Activated CD8-positive, alpha-beta memory T cell treated with anti-CD3 and anti-CD28 coated beads, Interleukin-2, amount 10 ng/mL, durations not matched to agents 7 days and 5 days (primary cell): ENCODE data around the gene TNFAIP1. TPM values are rescaled to one million over a fixed set of nuclear protein-coding genes. Genes with fewer than 3 reads are reported as not detected.

Source experiments
- ATAC-seq: fragments of 150-1000 bp; cut with Tn5 transposase; one replicate; pipeline ENCODE4 v1.10.0; 2021; ENCODE audit warnings: moderate library complexity
- CTCF ChIA-PET: fragments of 350-600 bp; sonication (Branson Sonifier 250); formaldehyde crosslinking; loops from one replicate; lab custom pipeline; 2021; ENCODE audit warnings: antibody characterized with exemption; lab: Charles Lee
- DNase-seq: peaks from one replicate; pipeline ENCODE4 v3.0.0-alpha.2; 2020
- H3K27ac Mint-ChIP-seq: one replicate; pipeline ENCODE4 v1.8.0; 2021; ENCODE audit warnings: mild to moderate bottlenecking, mixed read lengths
- H3K27me3 Mint-ChIP-seq: one replicate; pipeline ENCODE4 v1.8.0; 2021; ENCODE audit warnings: mixed read lengths
- H3K36me3 Mint-ChIP-seq: one replicate; pipeline ENCODE4 v1.8.0; 2021; ENCODE audit warnings: mild to moderate bottlenecking, mixed read lengths
- H3K4me1 Mint-ChIP-seq: one replicate; pipeline ENCODE4 v1.8.0; 2021; ENCODE audit warnings: mixed read lengths
- H3K4me3 Mint-ChIP-seq: one replicate; pipeline ENCODE4 v1.8.0; 2021; ENCODE audit warnings: mild to moderate bottlenecking, moderate library complexity, mixed read lengths
- H3K9me3 Mint-ChIP-seq: one replicate; pipeline ENCODE4 v1.8.0; 2022; ENCODE audit warnings: low read depth, mixed read lengths
- total RNA-seq, 2 experiments: library from RNA; stranded (reverse); gene quantifications; one replicate each; pipeline ENCODE4 v1.2.3, GENCODE V29; 2021

Gene TNFAIP1
- total RNA-seq, 2 experiments from 2014 or later = 19.5 to 22.2 TPM

DNA sequence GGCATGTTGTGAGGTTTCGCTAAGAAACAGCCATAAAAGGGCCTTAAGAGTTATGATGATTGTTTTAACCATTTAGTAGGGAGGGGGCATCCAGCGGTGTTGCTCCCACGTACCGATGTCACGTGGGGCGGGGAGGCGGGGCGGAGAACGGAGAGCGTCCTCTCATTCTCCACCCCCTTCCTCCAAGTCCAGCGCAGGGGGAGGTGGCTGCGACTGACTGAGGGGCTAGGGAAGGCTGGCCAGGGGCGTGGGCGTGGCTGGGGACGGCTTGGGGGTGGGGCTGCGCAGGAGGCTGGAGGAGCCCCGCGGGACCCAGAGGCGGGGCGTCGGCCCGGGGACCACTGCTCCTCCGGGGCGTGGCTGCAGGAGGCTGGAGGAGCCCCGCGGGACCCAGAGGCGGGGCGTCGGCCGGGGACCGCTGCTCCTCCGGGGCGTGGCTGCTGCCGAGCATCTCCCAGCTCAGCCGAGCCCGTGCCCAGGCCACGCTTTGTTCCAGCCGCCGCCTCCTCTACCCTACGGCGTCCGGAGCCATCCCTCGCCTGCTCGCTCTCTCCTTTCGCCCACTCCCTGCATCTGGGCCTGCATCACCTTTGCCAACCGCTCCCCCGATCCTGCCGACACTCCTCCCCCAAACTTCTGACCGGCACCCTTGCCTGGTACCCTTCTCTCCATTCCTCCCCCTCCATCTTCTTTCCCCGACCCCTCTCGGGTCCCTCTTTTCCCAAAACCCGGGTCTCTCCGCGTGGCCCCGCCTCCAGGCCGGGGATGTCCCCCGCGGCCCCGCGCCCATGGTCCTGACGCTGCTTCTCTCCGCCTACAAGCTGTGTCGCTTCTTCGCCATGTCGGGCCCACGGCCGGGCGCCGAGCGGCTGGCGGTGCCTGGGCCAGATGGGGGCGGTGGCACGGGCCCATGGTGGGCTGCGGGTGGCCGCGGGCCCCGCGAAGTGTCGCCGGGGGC is 36.0 kb downstream of the TNFAIP1 start, which contains the start of gene SARM1:
Gene SARM1, plus strand, starts transcription at position 450 of the 958 bp plus-strand sequence. Its CDS starts 339 bp downstream, at position 789.
- ATAC-seq (peak; percentile 96), DNase-seq (peak; percentile 96)
- H3K27me3 Mint-ChIP-seq = no peaks in the 10 kb centered on the region
- CTCF ChIA-PET = interaction anchor here (1.1 to 1.6 kb wide), 5 partner anchors 14 to 178 kb away, joined by 3 to 6 read pairs (median 3); partner anchors contain the start of genes IFT20, POLDIP2 and TNFAIP1
- peak within 1 kb of the TSS; percentile 82 for H3K4me3 Mint-ChIP-seq
- no peaks in the 10 kb centered on the region for H3K9me3 Mint-ChIP-seq
- no peaks in the 10 kb centered on the region for H3K36me3 Mint-ChIP-seq
- H3K27ac Mint-ChIP-seq = peak within 1 kb of the TSS; percentile 77
- peaks cover 20% of the 10 kb centered on the region for H3K4me1 Mint-ChIP-seq

GRCh38 chr17:28372203-28372944 is 36.8 kb downstream of the TNFAIP1 start:
- Mint-ChIP-seq H3K4me1 (peaks cover 20% of the 10 kb centered on the region), H3K36me3 (no peaks in the 10 kb centered on the region), H3K9me3 (no peaks in the 10 kb centered on the region), H3K4me3 (peak overlapping the region; percentile 75), H3K27ac (no peak overlapping the region), H3K27me3 (no peaks in the 10 kb centered on the region)
- peak; percentile 46 for DNase-seq
- peak; percentile 5 for ATAC-seq
- CTCF ChIA-PET = interaction anchor here (1.1 to 2.3 kb wide), 3 partner anchors 12 to 45 kb away, joined by 3 to 7 read pairs (median 6); partner anchors contain the start of genes IFT20 and TNFAIP1

GRCh38 chr17:28372945-28373274 is 37.3 kb downstream of the TNFAIP1 start:
- no peaks in the 10 kb centered on the region for H3K9me3 Mint-ChIP-seq
- H3K36me3 Mint-ChIP-seq = no peaks in the 10 kb centered on the region
- ATAC-seq (no peak), DNase-seq (no peak)
- peaks cover 21% of the 10 kb centered on the region for H3K4me1 Mint-ChIP-seq
- H3K27me3 Mint-ChIP-seq = no peaks in the 10 kb centered on the region
- H3K4me3 Mint-ChIP-seq = peak overlapping the region; percentile 75
- no peak overlapping the region for H3K27ac Mint-ChIP-seq
- CTCF ChIA-PET = interaction anchor here (1.2 to 2.3 kb wide), 3 partner anchors 11 to 44 kb away, joined by 3 to 7 read pairs (median 7); partner anchors contain the start of genes IFT20 and TNFAIP1

DNA sequence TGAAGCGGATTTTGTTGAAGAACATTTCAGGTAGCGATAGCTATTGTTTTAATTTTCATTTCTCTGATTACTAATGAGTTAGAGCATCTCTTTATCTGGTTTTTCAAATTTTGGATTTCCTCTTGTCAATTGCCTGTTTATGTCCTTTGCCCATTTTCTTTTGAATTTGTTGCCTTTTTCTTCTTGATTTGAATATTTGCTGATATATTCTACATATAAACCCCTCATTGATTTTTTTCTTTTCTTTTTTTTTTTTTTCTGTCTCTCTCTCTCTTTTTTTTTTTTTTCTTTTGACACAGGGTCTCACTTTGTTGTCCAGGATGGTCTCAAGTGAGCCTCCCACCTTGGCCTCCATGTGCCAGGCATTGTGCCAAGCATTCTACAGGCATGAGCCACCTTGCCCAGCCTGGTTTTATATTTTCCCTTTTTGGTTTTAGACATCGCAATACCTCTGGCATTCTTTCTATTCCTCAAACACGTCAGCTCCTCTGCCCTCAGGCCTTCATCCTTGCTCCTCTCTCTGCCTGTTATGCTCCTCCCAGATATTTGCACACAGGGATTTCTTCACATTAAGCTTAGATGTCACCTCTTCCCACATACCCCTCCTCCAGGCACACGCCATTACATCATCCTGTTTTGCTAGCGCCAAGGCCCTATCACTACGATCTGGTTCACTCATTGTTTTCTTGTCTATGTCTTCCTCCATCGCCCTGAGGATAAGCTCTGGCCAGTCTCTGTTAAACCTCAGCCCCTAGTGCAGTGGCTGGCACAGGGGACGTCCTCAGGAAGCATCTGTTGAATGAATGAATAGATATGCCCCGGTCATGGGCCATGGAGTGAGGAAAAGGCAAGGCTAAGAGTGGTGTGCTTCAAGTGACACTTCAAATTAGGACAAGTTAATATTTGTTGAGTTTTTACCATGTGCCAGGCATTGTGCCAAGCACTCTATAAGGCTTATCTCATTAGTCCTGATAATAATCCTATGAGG is 44.5 kb downstream of the TNFAIP1 start:
- Mint-ChIP-seq H3K27me3 (no peaks in the 10 kb centered on the region), H3K4me3 (no peak overlapping the region), H3K9me3 (no peaks in the 10 kb centered on the region), H3K36me3 (peaks cover 8% of the 10 kb centered on the region), H3K4me1 (peaks cover 20% of the 10 kb centered on the region), H3K27ac (no peak overlapping the region)
- DNase-seq = no peak
- no peak for ATAC-seq
- CTCF ChIA-PET = interaction anchor here (0.7 to 1.3 kb wide), 4 partner anchors 16 to 810 kb away, joined by 3 to 4 read pairs (median 3); partner anchors contain the start of gene SEBOX

DNA sequence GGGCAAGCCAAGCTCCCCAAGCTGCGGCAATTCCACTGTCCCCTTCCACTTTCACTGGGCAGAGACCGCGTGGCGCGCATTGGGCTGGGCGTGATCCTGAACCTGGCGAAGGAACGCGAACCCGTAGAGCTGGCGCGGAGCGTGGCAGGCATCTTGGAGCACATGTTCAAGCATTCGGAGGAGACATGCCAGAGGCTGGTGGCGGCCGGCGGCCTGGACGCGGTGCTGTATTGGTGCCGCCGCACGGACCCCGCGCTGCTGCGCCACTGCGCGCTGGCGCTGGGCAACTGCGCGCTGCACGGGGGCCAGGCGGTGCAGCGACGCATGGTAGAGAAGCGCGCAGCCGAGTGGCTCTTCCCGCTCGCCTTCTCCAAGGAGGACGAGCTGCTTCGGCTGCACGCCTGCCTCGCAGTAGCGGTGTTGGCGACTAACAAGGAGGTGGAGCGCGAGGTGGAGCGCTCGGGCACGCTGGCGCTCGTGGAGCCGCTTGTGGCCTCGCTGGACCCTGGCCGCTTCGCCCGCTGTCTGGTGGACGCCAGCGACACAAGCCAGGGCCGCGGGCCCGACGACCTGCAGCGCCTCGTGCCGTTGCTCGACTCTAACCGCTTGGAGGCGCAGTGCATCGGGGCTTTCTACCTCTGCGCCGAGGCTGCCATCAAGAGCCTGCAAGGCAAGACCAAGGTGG is 45.7 kb downstream of the TNFAIP1 start:
- CTCF ChIA-PET = interaction anchor here (0.8 to 2.2 kb wide), 3 partner anchors 36 to 170 kb away, joined by 3 to 9 read pairs (median 3); no protein-coding TSS in a partner anchor
- Mint-ChIP-seq H3K4me1 (peaks cover 26% of the 10 kb centered on the region), H3K4me3 (no peak overlapping the region), H3K9me3 (no peaks in the 10 kb centered on the region), H3K36me3 (peaks cover 8% of the 10 kb centered on the region), H3K27me3 (no peaks in the 10 kb centered on the region), H3K27ac (no peak overlapping the region)
- no peak for ATAC-seq
- peak; percentile 54 for DNase-seq

DNA sequence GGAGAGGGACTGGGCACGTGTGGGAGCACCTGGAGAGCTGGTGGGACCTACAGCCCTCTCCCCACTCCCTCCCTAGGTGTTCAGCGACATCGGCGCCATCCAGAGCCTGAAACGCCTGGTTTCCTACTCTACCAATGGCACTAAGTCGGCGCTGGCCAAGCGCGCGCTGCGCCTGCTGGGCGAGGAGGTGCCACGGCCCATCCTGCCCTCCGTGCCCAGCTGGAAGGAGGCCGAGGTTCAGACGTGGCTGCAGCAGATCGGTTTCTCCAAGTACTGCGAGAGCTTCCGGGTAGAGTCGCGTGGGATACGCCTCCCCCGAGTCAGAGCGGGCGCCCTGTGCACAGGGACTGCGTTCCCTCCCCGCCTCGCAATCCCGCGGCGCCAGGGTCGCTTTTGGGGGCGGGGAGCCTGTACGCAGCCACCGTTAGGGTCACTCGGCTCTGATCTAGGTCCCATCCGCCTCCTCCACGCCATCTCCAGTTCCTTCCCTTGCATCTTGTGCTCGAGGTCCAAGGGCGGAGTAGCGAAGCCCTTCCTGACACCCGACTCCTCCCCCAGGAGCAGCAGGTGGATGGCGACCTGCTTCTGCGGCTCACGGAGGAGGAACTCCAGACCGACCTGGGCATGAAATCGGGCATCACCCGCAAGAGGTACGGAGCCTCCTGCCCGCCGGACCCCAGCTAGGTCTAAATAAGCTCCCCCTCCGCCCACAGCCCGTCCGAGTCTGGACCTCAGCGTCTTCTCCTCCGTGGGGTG is 48.9 kb downstream of the TNFAIP1 start:
- H3K36me3 Mint-ChIP-seq = peaks cover 12% of the 10 kb centered on the region
- DNase-seq (peak; percentile 88), ATAC-seq (peak; percentile 97)
- H3K4me3 Mint-ChIP-seq = peak overlapping the region; percentile 87
- H3K27ac Mint-ChIP-seq = peak overlapping the region; percentile 77
- peaks cover 22% of the 10 kb centered on the region for H3K4me1 Mint-ChIP-seq
- H3K9me3 Mint-ChIP-seq = no peaks in the 10 kb centered on the region
- H3K27me3 Mint-ChIP-seq = no peaks in the 10 kb centered on the region
- CTCF ChIA-PET = interaction anchor here (0.7 to 3.0 kb wide), 9 partner anchors 11 to 166 kb away, joined by 3 to 17 read pairs (median 3); partner anchors contain the start of genes IFT20, SLC46A1 and TNFAIP1

DNA sequence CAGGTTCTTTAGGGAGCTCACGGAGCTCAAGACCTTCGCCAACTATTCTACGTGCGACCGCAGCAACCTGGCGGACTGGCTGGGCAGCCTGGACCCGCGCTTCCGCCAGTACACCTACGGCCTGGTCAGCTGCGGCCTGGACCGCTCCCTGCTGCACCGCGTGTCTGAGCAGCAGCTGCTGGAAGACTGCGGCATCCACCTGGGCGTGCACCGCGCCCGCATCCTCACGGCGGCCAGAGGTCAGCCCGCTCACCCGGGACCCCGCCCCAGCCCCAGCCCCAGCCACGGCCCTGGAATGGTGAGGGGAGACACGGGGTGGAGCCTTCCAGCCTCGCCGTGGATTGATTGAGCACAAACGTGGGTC is 49.5 kb downstream of the TNFAIP1 start:
- no peaks in the 10 kb centered on the region for H3K9me3 Mint-ChIP-seq
- H3K4me1 Mint-ChIP-seq = peaks cover 22% of the 10 kb centered on the region
- peak overlapping the region; percentile 77 for H3K27ac Mint-ChIP-seq
- ATAC-seq (peak; percentile 29), DNase-seq (no peak)
- H3K36me3 Mint-ChIP-seq = peaks cover 15% of the 10 kb centered on the region
- H3K27me3 Mint-ChIP-seq = no peaks in the 10 kb centered on the region
- CTCF ChIA-PET = interaction anchor here (0.7 to 3.0 kb wide), 6 partner anchors 12 to 166 kb away, joined by 3 to 17 read pairs (median 4); partner anchors contain the start of gene SLC46A1
- peak overlapping the region; percentile 87 for H3K4me3 Mint-ChIP-seq

- Mint-ChIP-seq H3K27ac (peak overlapping the region; percentile 54), H3K4me3 (peak overlapping the region; percentile 87), H3K9me3 (no peaks in the 10 kb centered on the region), H3K36me3 (peaks cover 16% of the 10 kb centered on the region), H3K27me3 (no peaks in the 10 kb centered on the region), H3K4me1 (peaks cover 19% of the 10 kb centered on the region)
- ATAC-seq (no peak), DNase-seq (peak; percentile 46)
- CTCF ChIA-PET = interaction anchor here (1.6 to 3.0 kb wide), 3 partner anchors 12 to 31 kb away, joined by 4 to 17 read pairs (median 7); no protein-coding TSS in a partner anchor
Observed at GRCh38 chr17:28385406-28385805, 49.8 kb downstream of the TNFAIP1 start.

DNA sequence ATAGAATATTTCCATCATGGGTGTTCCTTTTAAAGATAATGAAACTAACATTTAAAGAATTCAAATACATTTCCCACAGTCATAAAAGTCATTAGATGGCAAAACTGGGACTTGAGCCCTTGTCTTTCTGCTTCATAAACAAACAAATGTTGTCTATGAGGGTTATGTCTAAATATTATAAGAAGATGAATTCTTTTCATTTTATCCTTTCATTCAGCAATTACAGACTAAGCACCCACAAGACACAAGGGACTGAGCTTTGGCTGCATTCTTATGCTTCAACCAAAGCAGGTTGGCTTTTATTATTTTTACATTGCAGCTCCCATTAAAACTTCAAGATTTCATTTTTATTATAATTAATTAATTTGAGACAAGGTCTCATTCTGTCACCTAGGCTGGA is 50.8 kb downstream of the TNFAIP1 start:
- no peaks in the 10 kb centered on the region for H3K9me3 Mint-ChIP-seq
- peaks cover 22% of the 10 kb centered on the region for H3K36me3 Mint-ChIP-seq
- H3K27ac Mint-ChIP-seq = no peak overlapping the region
- H3K4me1 Mint-ChIP-seq = peaks cover 15% of the 10 kb centered on the region
- no peak for DNase-seq
- H3K27me3 Mint-ChIP-seq = no peaks in the 10 kb centered on the region
- H3K4me3 Mint-ChIP-seq = no peak overlapping the region
- no peak for ATAC-seq
- CTCF ChIA-PET = interaction anchor here (0.7 to 3.0 kb wide), 2 partner anchors 15 to 30 kb away, joined by 3 to 17 read pairs; partner anchors contain the start of gene SARM1

DNA sequence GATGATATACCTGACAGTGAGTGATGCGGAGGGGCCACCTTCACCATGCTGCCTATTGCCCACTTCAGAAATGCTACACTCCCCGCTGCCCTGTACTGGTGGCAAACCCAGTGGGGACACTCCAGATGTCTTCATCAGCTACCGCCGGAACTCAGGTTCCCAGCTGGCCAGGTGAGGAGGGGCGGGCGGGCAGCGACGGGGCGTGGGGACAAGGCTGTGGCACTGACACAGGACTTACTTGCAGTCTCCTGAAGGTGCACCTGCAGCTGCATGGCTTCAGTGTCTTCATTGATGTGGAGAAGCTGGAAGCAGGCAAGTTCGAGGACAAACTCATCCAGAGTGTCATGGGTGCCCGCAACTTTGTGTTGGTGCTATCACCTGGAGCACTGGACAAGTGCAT is 52.5 kb downstream of the TNFAIP1 start:
- CTCF ChIA-PET = no interaction called here
- no peak overlapping the region for H3K27ac Mint-ChIP-seq
- no peak for ATAC-seq

GRCh38 chr17:28390141-28390540 is 54.6 kb downstream of the TNFAIP1 start:
- no peak for DNase-seq
- Mint-ChIP-seq H3K4me1 (peaks cover 6% of the 10 kb centered on the region), H3K27ac (no peak overlapping the region)

More for the DNA sequence above, 52.5 kb downstream of the TNFAIP1 start:
- H3K27me3 Mint-ChIP-seq = no peaks in the 10 kb centered on the region
- no peak overlapping the region for H3K4me3 Mint-ChIP-seq
- H3K36me3 Mint-ChIP-seq = peaks cover 18% of the 10 kb centered on the region
- H3K4me1 Mint-ChIP-seq = peaks cover 15% of the 10 kb centered on the region
- no peak for DNase-seq
- no peaks in the 10 kb centered on the region for H3K9me3 Mint-ChIP-seq

More at GRCh38 chr17:28390141-28390540, 54.6 kb downstream of the TNFAIP1 start:
- no peaks in the 10 kb centered on the region for H3K27me3 Mint-ChIP-seq
- CTCF ChIA-PET = no interaction called here
- ATAC-seq = no peak
- peaks cover 23% of the 10 kb centered on the region for H3K36me3 Mint-ChIP-seq
- H3K9me3 Mint-ChIP-seq = no peaks in the 10 kb centered on the region
- H3K4me3 Mint-ChIP-seq = no peak overlapping the region
